Spleen (tissue), 11 donors: ENCODE data around the gene KHDC1. TPM values are rescaled to one million over a fixed set of nuclear protein-coding genes. Genes with fewer than 3 reads are reported as not detected.
"Not testable (repeated sequence)": the region's sequence is repeated elsewhere in the genome, so short reads cannot be mapped to it uniquely, and the experiment has no call there.

Experiments
- DNase-seq: peaks from one replicate; pipeline ENCODE4 v3.0.0-alpha.2; 2020
- H3K27ac ChIP-seq, 8 donors: fragments of 200-600 bp; sonication (generic) in 7 of 8; 1 replicate in 4 of 8; 2 replicates in 4 of 8; pipeline versions ENCODE4 v1.5.0 to v1.8.0; 2016 to 2021; ENCODE audit warnings: inconsistent platforms in 4 of 8, mild to moderate bottlenecking in 4 of 8, moderate library complexity in 1 of 8
- H3K27me3 ChIP-seq, 7 donors: fragments of 200-600 bp; sonication (generic) in 6 of 7; replicated peaks in 1 of 7; 1 replicate in 4 of 7; 2 replicates in 3 of 7; pipeline versions ENCODE4 v1.5.0 to v1.8.0; 2016 to 2021; ENCODE audit warnings: inconsistent platforms in 3 of 7, mild to moderate bottlenecking in 1 of 7
- H3K36me3 ChIP-seq, 6 donors: fragments of 200-600 bp; sonication (generic) in 5 of 6; 1 replicate in 4 of 6; 2 replicates in 2 of 6; pipeline versions ENCODE4 v1.5.0 to v1.8.0; 2016 to 2021; ENCODE audit warnings: inconsistent platforms in 2 of 6
- H3K4me1 ChIP-seq, 6 donors: fragments of 200-600 bp; sonication (generic) in 5 of 6; 1 replicate in 3 of 6; 2 replicates in 3 of 6; pipeline versions ENCODE4 v1.5.0 to v1.8.0; 2016 to 2021; ENCODE audit warnings: inconsistent platforms in 3 of 6
- H3K4me3 ChIP-seq, 8 donors: fragments of 200-600 bp; sonication (generic) in 7 of 8; 1 replicate in 4 of 8; 2 replicates in 4 of 8; pipeline versions ENCODE4 v1.5.0 to v1.8.0; 2016 to 2021; ENCODE audit warnings: inconsistent platforms in 4 of 8, mild to moderate bottlenecking in 4 of 8, moderate library complexity in 2 of 8
- H3K9me3 ChIP-seq, 8 donors: fragments of 200-600 bp; sonication (generic) in 7 of 8; 1 replicate in 4 of 8; 2 replicates in 4 of 8; pipeline versions ENCODE4 v1.5.0 to v1.8.0; 2016 to 2021; ENCODE audit warnings: inconsistent platforms in 4 of 8
- POLR2A ChIP-seq, 3 donors: fragments of 450-650 bp; IDR thresholded peaks; one replicate each; pipeline ENCODE4 v1.5.1; 2017; ENCODE audit warnings: antibody characterized with exemption in 3 of 3, mild to moderate bottlenecking in 1 of 3
- WGBS, 5 donors: extraction: QIAGEN DNeasy Blood & Tissue Kit in 3 of 5; methylation state at CpG; one replicate each; pipeline versions ENCODE4 v1.1.5 to v1.1.7; 2013 to 2018; 5-methylcytosine and 5-hydroxymethylcytosine counted together
- intact Hi-C: fragments of 100-400 bp; cut with DNase I; formaldehyde crosslinking; loops from one replicate; pipeline ENCODE4 v1.15.0; 2023; ENCODE audit warnings: low total_unique reads
- polyA plus RNA-seq, 3 donors: library from polyadenylated mRNA; stranded (reverse); fragments of 200-250 nt; gene quantifications; one replicate each; pipeline ENCODE4 v1.2.1, GENCODE V29; 2013
- small RNA-seq, 4 donors: library from RNA; depleted of rRNA; stranded (forward); fragments of <200 nt; gene quantifications; one replicate each; pipeline ENCODE3, GENCODE V24; 2016
- total RNA-seq, 7 donors: library from RNA; depleted of rRNA in 3 of 7; stranded (reverse); fragments of >200 nt in 3 of 7; fragmentation: NEBNext Ultra II Directional in 4 of 7; extraction: Animal tissue kit (Norgen Biotek cat#: 25700) in 4 of 7; gene quantifications; one replicate each; pipeline versions ENCODE4 v1.1.0 to v1.2.1, GENCODE V29; 2016 to 2021
- donor health status: healthy with polysubstance abuse.
- donor health status: DM: no; HTN: no; CAD: no; lungs with moderate emphysema.
- donor health status: DM: no; HTN: no; CAD: no.
- donor health status: Bipolar disorder and iron deficiency.
- donor health status: healthy.
- donor health status: DM: no; HTN: no; CAD: no.
- donor health status: DM: yes; HTN: yes; CAD: no.

KHDC1 gene
- total and polyA plus RNA-seq, 10 donors: 0.54 to 2.2 (median 0.90) TPM

DNA sequence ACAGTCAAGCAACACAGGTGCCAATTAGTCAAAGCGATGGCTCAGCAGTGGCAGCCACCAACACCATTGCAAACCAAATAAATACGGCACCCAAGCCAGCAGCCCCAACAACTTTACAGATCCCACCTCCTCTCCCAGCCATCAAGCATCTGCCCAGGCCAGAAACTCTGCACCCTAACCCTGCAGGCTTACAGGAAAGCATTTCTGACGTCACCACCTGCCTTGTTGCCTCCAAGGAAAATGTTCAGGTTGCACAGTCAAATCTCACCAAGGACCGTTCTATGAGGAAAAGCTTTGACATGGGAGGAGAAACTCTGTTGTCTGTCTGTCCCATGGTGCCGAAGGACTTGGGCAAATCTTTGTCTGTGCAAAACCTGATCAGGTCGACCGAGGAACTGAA is 68.3 kb downstream of the KHDC1 start:
- peaks cover 0 to 12% (median 0%) of the 10 kb centered on the region in 6 donors for H3K36me3 ChIP-seq
- no peak overlapping the region for H3K4me3 ChIP-seq
- no peaks in the 10 kb centered on the region for H3K4me1 ChIP-seq
- H3K27me3 ChIP-seq: no peaks in the 10 kb centered on the region
- no peaks in the 10 kb centered on the region for H3K9me3 ChIP-seq
- DNase-seq: no peak
- peak overlapping the region in 4 of 8 donors; percentile 45 to 73 (median 60) for H3K27ac ChIP-seq
- TF ChIP-seq POLR2A (IDR thresholded peaks at IDR 0.05): no peak
- intact Hi-C loops: no loop called here
- WGBS, 5 donors: 80 to 95% (median 88%) methylated on average over 7 of the region's 7 CpGs

DNA sequence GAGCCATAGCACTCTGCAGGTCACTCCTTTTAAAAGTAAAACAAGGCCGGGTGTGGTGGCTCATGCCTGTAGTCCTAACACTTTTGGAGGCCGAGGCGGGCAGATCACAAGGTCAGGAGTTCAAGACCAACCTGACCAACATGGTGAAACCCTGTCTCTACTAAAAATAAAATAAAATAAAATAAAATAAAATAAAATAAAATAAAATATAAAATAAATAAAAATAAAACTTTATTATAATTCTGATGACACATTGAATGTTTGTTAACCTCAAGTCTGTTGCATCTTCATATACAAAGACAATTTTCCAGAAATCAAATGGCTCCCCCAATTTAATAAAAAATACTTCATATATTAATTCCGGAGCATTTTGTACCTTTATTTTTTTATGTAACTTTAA is 69.7 kb downstream of the KHDC1 start:
- 88 to 99% (median 97%) methylated on average over 4 of the region's 4 CpGs for WGBS, 5 donors
- intact Hi-C loops, H3K4me3 ChIP-seq, H3K9me3 ChIP-seq, H3K27ac ChIP-seq, DNase-seq, H3K4me1 ChIP-seq, H3K27me3 ChIP-seq: not testable (repeated sequence)
- peaks cover 0 to 12% (median 0%) of the 10 kb centered on the region in 6 donors for H3K36me3 ChIP-seq

Small RNA genes lying within 50 kb of the gene (small RNA-seq; reads per million reads assigned to genes)
- 0 reads per million in 4 donors for gene RPSAP41

Other genes with a start within 250 kb of the KHDC1 start
- gene KHDC1L, start 37.7 kb downstream of the KHDC1 start, total RNA-seq: not detected
- not detected for gene KHDC1L, start 37.7 kb downstream of the KHDC1 start, polyA plus RNA-seq
- gene DPPA5, start 91.1 kb upstream of the KHDC1 start, total RNA-seq: not detected
- gene DPPA5, start 91.1 kb upstream of the KHDC1 start, polyA plus RNA-seq: not detected
- not detected for gene KHDC3L, start 99.5 kb upstream of the KHDC1 start, total RNA-seq
- not detected for gene KHDC3L, start 99.5 kb upstream of the KHDC1 start, polyA plus RNA-seq
- under 1 TPM in 1 of 7 donors, not detected in 6; 0.70 TPM for gene OOEP, start 106.7 kb upstream of the KHDC1 start, total RNA-seq
- under 1 TPM; 0.17 to 0.26 (median 0.19) TPM for gene OOEP, start 106.7 kb upstream of the KHDC1 start, polyA plus RNA-seq
- gene DDX43, start 131.6 kb upstream of the KHDC1 start, total RNA-seq: 1 to 10 TPM in 5 of 7 donors, under 1 TPM in 2; 0.34 to 1.5 (median 1.2) TPM
- gene DDX43, start 131.6 kb upstream of the KHDC1 start, polyA plus RNA-seq: under 1 TPM; 0.44 to 0.85 (median 0.45) TPM
- 10 to 100 TPM; 14.4 to 24.3 (median 20.9) TPM for gene CGAS, start 189.1 kb upstream of the KHDC1 start, total RNA-seq
- gene CGAS, start 189.1 kb upstream of the KHDC1 start, polyA plus RNA-seq: 1 to 10 TPM; 3.2 to 8.8 (median 3.5) TPM
- 10 to 100 TPM; 31.7 to 50.2 (median 45.3) TPM for gene MTO1, start 198.5 kb upstream of the KHDC1 start, total RNA-seq
- gene MTO1, start 198.5 kb upstream of the KHDC1 start, polyA plus RNA-seq: 10 to 100 TPM; 17.8 to 26.4 (median 23.6) TPM